NCI-H1694 treated with DMSO at 0.1 percent for 48 hours (cell line): ENCODE results near the gene DENND1A.
"Not testable (repeated sequence)": the region's sequence is repeated elsewhere in the genome, so short reads cannot be mapped to it uniquely, and the experiment has no call there.

Experiments used
- DNase-seq: peaks from one replicate; lab custom pipeline; 2025; lab: John Stamatoyannopoulos, UW

The DENND1A gene

GRCh38 chr9:123728571-123728970 is 201.4 kb downstream of the DENND1A start:
- not testable (repeated sequence) for DNase-seq

- DNase-seq, result no peak
Measured at GRCh38 chr9:123727332-123727731, 202.6 kb downstream of the DENND1A start.

- no peak for DNase-seq
Measured at GRCh38 chr9:123725389-123725788, 204.5 kb downstream of the DENND1A start.

GRCh38 chr9:123724211-123724796 is 205.6 kb downstream of the DENND1A start:
- DNase-seq, result no peak

GRCh38 chr9:123723135-123723875 is 206.6 kb downstream of the DENND1A start:
- DNase-seq, result no peak

GRCh38 chr9:123722378-123722777 is 207.5 kb downstream of the DENND1A start:
- DNase-seq, result no peak

GRCh38 chr9:123718188-123718587 is 211.7 kb downstream of the DENND1A start:
- no peak for DNase-seq

- DNase-seq, result no peak
Measured at GRCh38 chr9:123717581-123718175, 212.2 kb downstream of the DENND1A start.

GRCh38 chr9:123716339-123716945 is 213.5 kb downstream of the DENND1A start:
- no peak for DNase-seq

GRCh38 chr9:123715258-123715657 is 214.7 kb downstream of the DENND1A start:
- no peak for DNase-seq

- no peak for DNase-seq
Measured at GRCh38 chr9:123713282-123713681, 216.6 kb downstream of the DENND1A start.

- DNase-seq, result no peak
Measured at GRCh38 chr9:123712399-123712798, 217.5 kb downstream of the DENND1A start.

- DNase-seq, result no peak
Measured at GRCh38 chr9:123710299-123710698, 219.6 kb downstream of the DENND1A start.

GRCh38 chr9:123702483-123702882 is 227.4 kb downstream of the DENND1A start:
- DNase-seq, result no peak

GRCh38 chr9:123697686-123698085 is 232.2 kb downstream of the DENND1A start:
- no peak for DNase-seq

- no peak for DNase-seq
Measured at GRCh38 chr9:123696476-123696875, 233.4 kb downstream of the DENND1A start.

GRCh38 chr9:123695386-123695785 is 234.5 kb downstream of the DENND1A start:
- DNase-seq, result no peak

- DNase-seq, result no peak
Measured at GRCh38 chr9:123691765-123692303, 238.1 kb downstream of the DENND1A start.

GRCh38 chr9:123689701-123690428 is 240.1 kb downstream of the DENND1A start:
- DNase-seq, result no peak

- DNase-seq, result no peak
Measured at GRCh38 chr9:123687246-123687751, 242.6 kb downstream of the DENND1A start.

- no peak for DNase-seq
Measured at GRCh38 chr9:123686829-123687192, 243.1 kb downstream of the DENND1A start.
